SK-N-SH treated with all-trans-retinoic acid at 6 μM for 48 hours (cell line): ENCODE data around the gene OSBPL3.

ENCODE experiments used
- ARNTL ChIP-seq: fragments of 450-650 bp; formaldehyde crosslinking; IDR thresholded peaks from 2 replicates; pipeline ENCODE4 v1.5.0; 2020; ENCODE audit warnings: low read depth, mild to moderate bottlenecking, moderate library complexity, borderline replicate concordance
- SNAI2 ChIP-seq: fragments of 250-450 bp; sonication (Bioruptor Pico); IDR thresholded peaks from 2 replicates; pipeline ENCODE4 v1.5.0; 2020; ENCODE audit warnings: mild to moderate bottlenecking, moderate library complexity
- ZC3H10 ChIP-seq: fragments of 250-450 bp; sonication (Bioruptor Pico); IDR thresholded peaks from 2 replicates; pipeline ENCODE4 v1.5.1; 2021; ENCODE audit warnings: mild to moderate bottlenecking, moderate library complexity
- ZFP30 ChIP-seq: fragments of 450-650 bp; formaldehyde crosslinking; IDR thresholded peaks from 2 replicates; pipeline ENCODE4 v1.5.0; 2022; ENCODE audit warnings: mild to moderate bottlenecking, moderate library complexity

- TF ChIP-seq ZFP30 (CRISPR knock-in tag) (no peak), ARNTL (CRISPR knock-in tag) (no peak), SNAI2 (CRISPR knock-in tag) (no peak), ZC3H10 (CRISPR knock-in tag) (no peak)
These were observed 44.1 kb upstream of the OSBPL3 start for GRCh38 chr7:25024066-25024465.
